Caco-2 (cell line): Measurements from ENCODE around the gene PDGFRB. TPM values are rescaled to one million over a fixed set of nuclear protein-coding genes. Genes with fewer than 3 reads are reported as not detected.
A peak's percentile ranks its signal among the peaks of the same experiment; 100 is the strongest.

Source experiments
- BruUV-seq: library from RNA; stranded (reverse); fragments of 400-500 nt; replicated peaks from 2 replicates; lab custom pipeline; 2021; lab: Mats Ljungman, UMichigan
- CTCF ChIA-PET: fragments of 300-600 bp; sonication (Branson Sonifier 250); formaldehyde crosslinking; loops from one replicate; lab custom pipeline; 2022; ENCODE audit warnings: antibody characterized with exemption; lab: Charles Lee
- POLR2A ChIA-PET: fragments of 300-600 bp; sonication (Branson Sonifier 250); formaldehyde crosslinking; loops from one replicate; lab custom pipeline; 2022; ENCODE audit warnings: antibody characterized with exemption; lab: Charles Lee
- DNase-seq, 2 experiments: peaks; one replicate each; pipeline versions ENCODE4 v3.0.0 to v3.0.0-alpha.2; 2020 to 2022
- H3K27me3 ChIP-seq: replicated peaks from 2 replicates; pipeline ENCODE4 v1.6.0; 2011; ENCODE audit warnings: low read length; ENCODE audit not compliant: control insufficient read depth, insufficient read depth
- H3K36me3 ChIP-seq: 2 replicates; pipeline ENCODE4 v1.5.1; 2011; ENCODE audit warnings: low read length; ENCODE audit not compliant: control insufficient read depth, insufficient read depth
- H3K4me1 ChIP-seq: fragments of 250-450 bp; sonication (Bioruptor Pico); 2 replicates; pipeline ENCODE4 v1.5.1; 2020; ENCODE audit warnings: mild to moderate bottlenecking
- H3K4me3 ChIP-seq: 2 replicates; pipeline ENCODE4 v1.5.1; 2011; ENCODE audit warnings: low read depth, mild to moderate bottlenecking, control low read depth, low read length
- H3K9me3 ChIP-seq: fragments of 250-450 bp; sonication (Bioruptor Pico); 2 replicates; pipeline ENCODE4 v1.5.1; 2020; ENCODE audit warnings: mild to moderate bottlenecking, moderate library complexity
- H3K27ac Mint-ChIP-seq: one replicate; pipeline ENCODE4 v1.8.0; 2022; ENCODE audit warnings: mixed read lengths; ENCODE audit not compliant: unreplicated experiment
- H3K27me3 Mint-ChIP-seq: one replicate; pipeline ENCODE4 v1.8.0; 2022; ENCODE audit warnings: mixed read lengths; ENCODE audit not compliant: insufficient read depth, unreplicated experiment
- H3K36me3 Mint-ChIP-seq: one replicate; pipeline ENCODE4 v1.8.0; 2022; ENCODE audit warnings: mild to moderate bottlenecking, mixed read lengths; ENCODE audit not compliant: insufficient read depth, unreplicated experiment
- H3K4me1 Mint-ChIP-seq: one replicate; pipeline ENCODE4 v1.8.0; 2022; ENCODE audit warnings: low read depth, mixed read lengths; ENCODE audit not compliant: unreplicated experiment
- H3K4me3 Mint-ChIP-seq: one replicate; pipeline ENCODE4 v1.8.0; 2022; ENCODE audit warnings: mild to moderate bottlenecking, moderate library complexity, mixed read lengths; ENCODE audit not compliant: unreplicated experiment
- H3K9me3 Mint-ChIP-seq: one replicate; pipeline ENCODE4 v1.8.0; 2022; ENCODE audit warnings: mixed read lengths; ENCODE audit not compliant: unreplicated experiment
- intact Hi-C: fragments of 100-400 bp; cut with micrococcal nuclease; formaldehyde crosslinking; loops from one replicate; pipeline ENCODE4 v1.10.0; 2022; ENCODE audit not compliant: unreplicated experiment
- total RNA-seq: library from RNA; stranded (reverse); gene quantifications from 2 replicates; pipeline ENCODE4 v1.2.3, GENCODE V29; 2022
- TF ChIP-seq, protein P1 (sequence below), 2 experiments: fragments of 200-600 bp in 1 of 2; IDR thresholded peaks; 1 replicate in 1 of 2; 2 replicates in 1 of 2; pipeline versions ENCODE4 v1.5.1 to v1.8.0; 2011 to 2022; ENCODE audit warnings: antibody characterized with exemption in 1 of 2, control low read depth in 1 of 2, inconsistent platforms in 1 of 2, low read depth in 1 of 2, low read length in 1 of 2, mild to moderate bottlenecking in 1 of 2, moderate library complexity in 1 of 2; ENCODE audit not compliant: insufficient read depth in 1 of 2, severe bottlenecking in 1 of 2, unreplicated experiment in 1 of 2

PDGFRB gene
- total RNA-seq, 1 experiment from 2014 or later = 5.9 TPM

- Histone ChIP-seq H3K27me3 (no peaks in the 10 kb centered on the region), H3K36me3 (no peaks in the 10 kb centered on the region), H3K4me3 (no peak overlapping the region), H3K9me3 (no peaks in the 10 kb centered on the region), H3K4me1 (peaks cover 65% of the 10 kb centered on the region)
- Mint-ChIP-seq H3K36me3 (peaks cover 6% of the 10 kb centered on the region), H3K9me3 (no peaks in the 10 kb centered on the region), H3K4me1 (peaks cover 47% of the 10 kb centered on the region), H3K27ac (peak overlapping the region; percentile 92), H3K4me3 (peak overlapping the region; percentile 72), H3K27me3 (no peaks in the 10 kb centered on the region)
- ChIA-PET CTCF (interaction anchor here (0.9 to 2.7 kb wide), 9 partner anchors 9 to 213 kb away, joined by 3 to 15 read pairs (median 4); no protein-coding TSS in a partner anchor), POLR2A (interaction anchor here (1.0 kb wide), 1 partner anchor 24 kb away, joined by 4 read pairs; no protein-coding TSS in a partner anchor)
- TF ChIP-seq, protein P1, sequence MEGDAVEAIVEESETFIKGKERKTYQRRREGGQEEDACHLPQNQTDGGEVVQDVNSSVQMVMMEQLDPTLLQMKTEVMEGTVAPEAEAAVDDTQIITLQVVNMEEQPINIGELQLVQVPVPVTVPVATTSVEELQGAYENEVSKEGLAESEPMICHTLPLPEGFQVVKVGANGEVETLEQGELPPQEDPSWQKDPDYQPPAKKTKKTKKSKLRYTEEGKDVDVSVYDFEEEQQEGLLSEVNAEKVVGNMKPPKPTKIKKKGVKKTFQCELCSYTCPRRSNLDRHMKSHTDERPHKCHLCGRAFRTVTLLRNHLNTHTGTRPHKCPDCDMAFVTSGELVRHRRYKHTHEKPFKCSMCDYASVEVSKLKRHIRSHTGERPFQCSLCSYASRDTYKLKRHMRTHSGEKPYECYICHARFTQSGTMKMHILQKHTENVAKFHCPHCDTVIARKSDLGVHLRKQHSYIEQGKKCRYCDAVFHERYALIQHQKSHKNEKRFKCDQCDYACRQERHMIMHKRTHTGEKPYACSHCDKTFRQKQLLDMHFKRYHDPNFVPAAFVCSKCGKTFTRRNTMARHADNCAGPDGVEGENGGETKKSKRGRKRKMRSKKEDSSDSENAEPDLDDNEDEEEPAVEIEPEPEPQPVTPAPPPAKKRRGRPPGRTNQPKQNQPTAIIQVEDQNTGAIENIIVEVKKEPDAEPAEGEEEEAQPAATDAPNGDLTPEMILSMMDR (IDR thresholded peaks at IDR 0.05; ENCODE audit: insufficient read depth in 1 of 2, low read depth in 1 of 2, low read length in 1 of 2, severe bottlenecking in 1 of 2, unreplicated experiment in 1 of 2) = no peak
- intact Hi-C loops = loop anchor here (1.0 kb wide), 1 partner anchor 24 kb away; no protein-coding TSS in a partner anchor
- peak; percentile 94 to 95 for DNase-seq
- BruUV-seq = no TSS peak
Observed at GRCh38 chr5:150137168-150137957, 18.3 kb downstream of the PDGFRB start.

- peaks cover 57% of the 10 kb centered on the region for H3K4me1 ChIP-seq
- Mint-ChIP-seq H3K27me3 (no peaks in the 10 kb centered on the region), H3K4me1 (peaks cover 43% of the 10 kb centered on the region), H3K36me3 (peaks cover 6% of the 10 kb centered on the region), H3K9me3 (no peaks in the 10 kb centered on the region), H3K4me3 (peak overlapping the region; percentile 72), H3K27ac (peak overlapping the region; percentile 92)
- BruUV-seq = no TSS peak
- H3K36me3 ChIP-seq = no peaks in the 10 kb centered on the region
- DNase-seq = no peak
- no peak overlapping the region for H3K4me3 ChIP-seq
- no peaks in the 10 kb centered on the region for H3K9me3 ChIP-seq
- TF ChIP-seq, protein P1 (IDR thresholded peaks at IDR 0.05; ENCODE audit: insufficient read depth in 1 of 2, low read depth in 1 of 2, low read length in 1 of 2, severe bottlenecking in 1 of 2, unreplicated experiment in 1 of 2) = no peak
- ChIA-PET CTCF (interaction anchor here (0.6 to 2.7 kb wide), 7 partner anchors 14 to 214 kb away, joined by 3 to 15 read pairs (median 3); no protein-coding TSS in a partner anchor), POLR2A (interaction anchor here (0.6 to 1.0 kb wide), 2 partner anchors 23 to 136 kb away, joined by 4 to 5 read pairs; partner anchors contain the start of genes HMGXB3 and TIGD6)
- no peaks in the 10 kb centered on the region for H3K27me3 ChIP-seq
- intact Hi-C loops = loop anchor here (1.0 kb wide), 1 partner anchor 25 kb away; no protein-coding TSS in a partner anchor
Observed at GRCh38 chr5:150136305-150137167, 19.1 kb downstream of the PDGFRB start.
